H1 (cell line): ENCODE results near the gene SLC25A21. TPM values are rescaled to one million over a fixed set of nuclear protein-coding genes. Genes with fewer than 3 reads are reported as not detected.

Experiments used
- CTCF ChIA-PET: fragments of 300-600 bp; sonication (Branson Sonifier 250); formaldehyde crosslinking; loops from one replicate; lab custom pipeline; 2021; ENCODE audit not compliant: partially characterized antibody; lab: Charles Lee
- POLR2A ChIA-PET: fragments of 300-600 bp; sonication (Branson Sonifier 250); formaldehyde crosslinking; loops from one replicate; lab custom pipeline; 2021; ENCODE audit warnings: inconsistent platforms; ENCODE audit not compliant: partially characterized antibody; lab: Charles Lee
- DNase-seq, 2 experiments: peaks; one replicate each; pipeline versions ENCODE4 v3.0.0 to v3.0.0-alpha.2; 2010 to 2022; ENCODE audit warnings: low spot score in 2 of 2, low read depth in 1 of 2, mixed read lengths in 1 of 2
- FAIRE-seq: peaks from 2 replicates; lab custom pipeline; 2011; peaks lifted over from hg19 to GRCh38; lab: Jason Lieb, UNC
- H2AFZ ChIP-seq: 2 replicates; pipeline ENCODE4 v1.8.1; 2012; ENCODE audit warnings: low read length, inconsistent platforms
- H2AK5ac ChIP-seq: 2 replicates; pipeline ENCODE4 v1.6.1; 2013; ENCODE audit warnings: low read depth, low read length
- H2BK120ac ChIP-seq: replicated peaks from 2 replicates; pipeline ENCODE3; 2013; ENCODE audit warnings: low read depth, low read length, inconsistent platforms
- H2BK12ac ChIP-seq: 2 replicates; pipeline ENCODE4 v1.6.1; 2013; ENCODE audit warnings: low read depth, low read length
- H2BK15ac ChIP-seq: 2 replicates; pipeline ENCODE4 v1.6.1; 2013; ENCODE audit warnings: low read length
- H2BK20ac ChIP-seq: 2 replicates; pipeline ENCODE4 v1.6.1; 2013; ENCODE audit warnings: low read length
- H2BK5ac ChIP-seq: 2 replicates; pipeline ENCODE4 v1.6.1; 2013; ENCODE audit warnings: low read depth, low read length
- H3K14ac ChIP-seq: 2 replicates; pipeline ENCODE4 v1.6.1; 2013; ENCODE audit warnings: inconsistent platforms; ENCODE audit not compliant: insufficient read length
- H3K18ac ChIP-seq: 2 replicates; pipeline ENCODE4 v1.6.1; 2013; ENCODE audit warnings: low read length; ENCODE audit errors: extremely low read depth
- H3K23ac ChIP-seq: 2 replicates; pipeline ENCODE4 v1.6.1; 2013; ENCODE audit warnings: inconsistent platforms; ENCODE audit not compliant: insufficient read length
- H3K23me2 ChIP-seq: 2 replicates; pipeline ENCODE4 v1.6.1; 2013; ENCODE audit warnings: low read depth, low read length
- H3K27ac ChIP-seq: 2 replicates; pipeline ENCODE4 v1.6.1; 2011; ENCODE audit warnings: low read depth, low read length, inconsistent platforms
- H3K27me3 ChIP-seq, 4 experiments: replicated peaks in 1 of 4; 1 replicate in 1 of 4; 2 replicates in 3 of 4; pipeline versions ENCODE4 v1.6.1 to v1.8.1; 2011 to 2013; ENCODE audit warnings: low read length in 3 of 4, mild to moderate bottlenecking in 3 of 4, inconsistent platforms in 2 of 4, mixed read lengths in 2 of 4, moderate library complexity in 1 of 4; ENCODE audit not compliant: control insufficient read depth in 3 of 4, insufficient read depth in 3 of 4; ENCODE audit errors: extremely low read depth in 1 of 4
- H3K36me3 ChIP-seq, 4 experiments: 2 replicates each; pipeline versions ENCODE4 v1.6.1 to v1.8.1; 2011 to 2013; ENCODE audit warnings: mild to moderate bottlenecking in 4 of 4, low read length in 3 of 4, moderate library complexity in 2 of 4, control low read depth in 1 of 4, inconsistent platforms in 1 of 4; ENCODE audit not compliant: insufficient read depth in 4 of 4, control insufficient read depth in 2 of 4
- H3K4ac ChIP-seq: replicated peaks from 2 replicates; pipeline ENCODE3; 2013; ENCODE audit warnings: low read length, low read depth, mixed read lengths, inconsistent platforms; ENCODE audit not compliant: insufficient read length
- H3K4me1 ChIP-seq, 4 experiments: replicated peaks in 1 of 4; 1 replicate in 1 of 4; 2 replicates in 3 of 4; pipeline versions ENCODE4 v1.6.1 to v1.8.1; 2011 to 2013; ENCODE audit warnings: low read length in 3 of 4, inconsistent platforms in 2 of 4, mixed read lengths in 1 of 4; ENCODE audit not compliant: insufficient read depth in 4 of 4, control insufficient read depth in 3 of 4
- H3K4me2 ChIP-seq, 2 experiments: 2 replicates each; pipeline versions ENCODE4 v1.6.1 to v1.8.1; 2011 to 2013; ENCODE audit warnings: low read depth in 2 of 2, low read length in 2 of 2, control low read depth in 1 of 2, inconsistent platforms in 1 of 2, mild to moderate bottlenecking in 1 of 2; ENCODE audit not compliant: insufficient read depth in 1 of 2
- H3K4me3 ChIP-seq, 4 experiments: fragments of 200-600, 300-600 bp in 1 of 4; sonication (generic), shearing (Covaris generic), sonication (Bioruptor Twin) in 1 of 4; 2 replicates each; pipeline versions ENCODE4 v1.5.1 to v1.8.1; 2011 to 2016; ENCODE audit warnings: low read length in 4 of 4, low read depth in 3 of 4, control low read depth in 2 of 4, inconsistent platforms in 2 of 4, mild to moderate bottlenecking in 2 of 4, mixed read lengths in 1 of 4, moderate library complexity in 1 of 4; ENCODE audit not compliant: insufficient read depth in 2 of 4; ENCODE audit errors: extremely low read depth in 1 of 4
- H3K56ac ChIP-seq: replicated peaks from 2 replicates; pipeline ENCODE3; 2013; ENCODE audit warnings: low read depth, mild to moderate bottlenecking, mixed read lengths, low read length, inconsistent platforms; ENCODE audit not compliant: insufficient read length
- H3K79me1 ChIP-seq: 2 replicates; pipeline ENCODE4 v1.6.1; 2013; ENCODE audit warnings: low read depth, low read length, control low read depth
- H3K79me2 ChIP-seq, 2 experiments: 2 replicates each; pipeline versions ENCODE4 v1.6.1 to v1.8.1; 2012 to 2013; ENCODE audit warnings: low read length in 2 of 2, mild to moderate bottlenecking in 2 of 2, inconsistent platforms in 1 of 2; ENCODE audit not compliant: insufficient read depth in 2 of 2, control insufficient read depth in 1 of 2
- H3K9ac ChIP-seq, 4 experiments: replicated peaks in 1 of 4; 1 replicate in 1 of 4; 2 replicates in 3 of 4; pipeline versions ENCODE4 v1.6.1 to v1.8.1; 2011 to 2013; ENCODE audit warnings: low read depth in 3 of 4, low read length in 3 of 4, control low read depth in 2 of 4, mild to moderate bottlenecking in 2 of 4, moderate library complexity in 2 of 4, inconsistent platforms in 1 of 4; ENCODE audit errors: extremely low read depth in 1 of 4
- H3K9me3 ChIP-seq, 2 experiments: 2 replicates each; pipeline versions ENCODE4 v1.6.1 to v1.8.1; 2012 to 2013; ENCODE audit warnings: mild to moderate bottlenecking in 2 of 2, moderate library complexity in 2 of 2, control low read depth in 1 of 2, inconsistent platforms in 1 of 2, low read depth in 1 of 2, low read length in 1 of 2, mixed read lengths in 1 of 2; ENCODE audit not compliant: insufficient read depth in 2 of 2
- H4K20me1 ChIP-seq, 2 experiments: replicated peaks in 1 of 2; 2 replicates each; pipeline versions ENCODE3 to v1.8.1; 2011 to 2013; ENCODE audit warnings: inconsistent platforms in 2 of 2, low read length in 2 of 2, mild to moderate bottlenecking in 1 of 2; ENCODE audit not compliant: insufficient read depth in 2 of 2, control insufficient read depth in 1 of 2
- H4K5ac ChIP-seq: 2 replicates; pipeline ENCODE4 v1.6.1; 2013; ENCODE audit warnings: low read length, low read depth, mixed read lengths, inconsistent platforms; ENCODE audit not compliant: insufficient read length
- H4K8ac ChIP-seq: 2 replicates; pipeline ENCODE4 v1.8.0; 2013; ENCODE audit warnings: mild to moderate bottlenecking, moderate library complexity, low read length, inconsistent platforms; ENCODE audit not compliant: insufficient read depth; ENCODE audit errors: extremely low read depth
- H4K91ac ChIP-seq: replicated peaks from 2 replicates; pipeline ENCODE3; 2013; ENCODE audit warnings: low read length, mixed read lengths, inconsistent platforms; ENCODE audit not compliant: insufficient read length
- ATF3 ChIP-seq: IDR thresholded peaks from 2 replicates; pipeline ENCODE4 v1.6.1; 2011; ENCODE audit warnings: low read depth, mild to moderate bottlenecking, low read length; ENCODE audit not compliant: insufficient read depth
- BACH1 ChIP-seq: IDR thresholded peaks from 2 replicates; pipeline ENCODE4 v1.6.1; 2012; ENCODE audit warnings: low read length, improper control_type of control experiment
- CHD1 ChIP-seq: IDR thresholded peaks from 2 replicates; pipeline ENCODE4 v1.6.1; 2012; ENCODE audit warnings: low read depth, low read length, improper control_type of control experiment
- EGR1 ChIP-seq: IDR thresholded peaks from 2 replicates; pipeline ENCODE4 v1.6.1; 2011; ENCODE audit warnings: low read depth, low read length, borderline replicate concordance
- NRF1 ChIP-seq: IDR thresholded peaks from 2 replicates; pipeline ENCODE4 v1.6.1; 2011; ENCODE audit warnings: mild to moderate bottlenecking, low read depth, low read length, improper control_type of control experiment
- PHF8 ChIP-seq: fragments of 200-600 bp; sonication (generic); conservative IDR thresholded peaks from 2 replicates; pipeline ENCODE4 v1.7.1; 2012; ENCODE audit warnings: low read depth, mild to moderate bottlenecking, inconsistent platforms, low read length, moderate library complexity
- RXRA ChIP-seq: IDR thresholded peaks from 2 replicates; pipeline ENCODE4 v1.6.1; 2011; ENCODE audit warnings: low read depth, mild to moderate bottlenecking, low read length, moderate library complexity; ENCODE audit not compliant: insufficient read depth
- SP2 ChIP-seq: IDR thresholded peaks from 2 replicates; pipeline ENCODE4 v1.6.1; 2012; ENCODE audit warnings: mild to moderate bottlenecking, low read length, inconsistent platforms
- WGBS, 2 experiments: shearing (Covaris generic) in 1 of 2; methylation state at CpG; one replicate each; pipeline versions ENCODE4 v1.1.6 to v1.1.7; 2013 to 2015; ENCODE audit warnings: low lambda C conversion rate in 2 of 2, mixed read lengths in 2 of 2, inconsistent platforms in 1 of 2, low coverage in 1 of 2, missing lambda C conversion rate in 1 of 2; ENCODE audit not compliant: insufficient replicate concordance in 2 of 2, insufficient coverage in 1 of 2, insufficient read length in 1 of 2; ENCODE audit errors: extremely low coverage in 1 of 2, missing lambda C conversion rate in 1 of 2; 5-methylcytosine and 5-hydroxymethylcytosine counted together
- polyA plus RNA-seq, 7 experiments: library from polyadenylated mRNA; depleted of rRNA in 3 of 7; stranded (reverse) in 5 of 7; unstranded in 2 of 7; fragments of >200 nt in 5 of 7; fragments of 200-250 nt in 2 of 7; gene quantifications; 1 replicate in 5 of 7; 2 replicates in 1 of 7; 4 replicates in 1 of 7; pipeline versions ENCODE4 v1.2.1 to v1.2.3, GENCODE V29; 2011 to 2013; ENCODE audit warnings: missing spikeins in 2 of 7, mixed read lengths in 2 of 7
- total RNA-seq: library from RNA; stranded (reverse); fragmentation: NEBNext Ultra II Directional; extraction: Animal tissue kit (Norgen Biotek cat#: 25700); gene quantifications from 2 replicates; pipeline ENCODE4 v1.2.1, GENCODE V29; 2021
- TF ChIP-seq, protein P1 (sequence below), 3 experiments: IDR thresholded peaks; 1 replicate in 2 of 3; 2 replicates in 1 of 3; pipeline versions ENCODE4 v1.5.1 to v1.6.1; 2011; ENCODE audit warnings: low read length in 3 of 3, mild to moderate bottlenecking in 3 of 3, inconsistent platforms in 2 of 3, low read depth in 1 of 3, moderate library complexity in 1 of 3; ENCODE audit not compliant: insufficient read depth in 1 of 3; ENCODE audit errors: control extremely low read depth in 1 of 3

SLC25A21 gene
- total and polyA plus RNA-seq, 2 of the 8 experiments (the other 6 are each of a cell fraction or from before 2014, with no cell fraction given), result 6.9 to 15.7 TPM

DNA sequence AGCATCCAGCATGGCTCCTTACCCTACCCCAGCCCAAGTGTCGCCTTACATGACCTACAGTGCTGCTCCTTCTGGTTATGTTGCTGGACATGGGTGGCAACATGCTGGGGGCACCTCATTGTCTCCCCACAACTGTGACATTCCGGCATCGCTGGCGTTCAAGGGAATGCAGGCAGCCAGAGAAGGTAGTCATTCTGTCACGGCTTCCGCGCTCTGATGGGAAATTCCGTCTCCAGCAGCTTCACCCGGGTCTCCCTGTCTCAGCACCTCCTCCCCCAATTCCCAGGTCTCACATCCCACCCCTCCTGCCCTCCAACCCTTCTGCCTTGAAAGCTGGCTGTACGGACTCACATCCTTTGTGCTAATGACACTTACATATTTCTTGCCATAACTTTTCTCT, 496.2 kb downstream of the SLC25A21 start:
- H3K23me2 ChIP-seq, result no peaks in the 10 kb centered on the region
- POLR2A ChIA-PET, result no interaction called here
- no peak overlapping the region for H3K9ac ChIP-seq
- H3K79me2 ChIP-seq, result no peaks in the 10 kb centered on the region
- peak overlapping the region; percentile 48 to 65 for H3K4me2 ChIP-seq
- FAIRE-seq (peak; percentile 58), DNase-seq (peak in 1 of 2 experiments; percentile 59)
- H4K8ac ChIP-seq, result no peak overlapping the region
- H3K14ac ChIP-seq, result no peak overlapping the region
- CTCF ChIA-PET, result interaction anchor here (0.6 to 1.4 kb wide), 5 partner anchors 9 to 127 kb away, joined by 3 to 7 read pairs (median 3); no protein-coding TSS in a partner anchor
- H3K4me1 ChIP-seq, result peaks cover 0 to 7% (median 4%) of the 10 kb centered on the region in 4 experiments; a peak in 6 of 7 replicates
- H4K5ac ChIP-seq, result no peak overlapping the region
- no peak overlapping the region for H2BK20ac ChIP-seq
- no peak overlapping the region for H2AK5ac ChIP-seq
- no peaks in the 10 kb centered on the region for H3K79me1 ChIP-seq
- no peak overlapping the region for H2BK15ac ChIP-seq
- H2BK5ac ChIP-seq, result 0 out of 2 replicates have a peak overlapping the region, but pooled peaks have one; percentile 11
- no peaks in the 10 kb centered on the region for H3K9me3 ChIP-seq
- H3K4ac ChIP-seq, result no peak overlapping the region
- no peaks in the 10 kb centered on the region for H4K20me1 ChIP-seq
- no peak overlapping the region for H3K27ac ChIP-seq
- H2BK120ac ChIP-seq, result no peak overlapping the region
- no peak overlapping the region for H3K18ac ChIP-seq
- H3K4me3 ChIP-seq, result peak overlapping the region in 1 of 4 experiments; percentile 34; a peak in 3 of 8 replicates
- no peaks in the 10 kb centered on the region for H3K36me3 ChIP-seq
- H3K23ac ChIP-seq, result no peak overlapping the region
- no peak overlapping the region for H2AFZ ChIP-seq
- 0 out of 2 replicates have a peak overlapping the region, but pooled peaks have one; percentile 40 for H2BK12ac ChIP-seq
- H3K27me3 ChIP-seq, result no peaks in the 10 kb centered on the region; a peak in 1 of 7 replicates
- H3K56ac ChIP-seq, result no peak overlapping the region
- 13% methylated on average over 10 of the region's 10 CpGs; no CpG with 5 or more reads in 1 of the 2 experiments for WGBS, 2 experiments
- H4K91ac ChIP-seq, result no peak overlapping the region
- TF ChIP-seq EGR1 (no peak), NRF1 (no peak), SP2 (no peak), PHF8 (no peak), RXRA (no peak), BACH1 (no peak), ATF3 (no peak), CHD1 (no peak)
- TF ChIP-seq, protein P1, sequence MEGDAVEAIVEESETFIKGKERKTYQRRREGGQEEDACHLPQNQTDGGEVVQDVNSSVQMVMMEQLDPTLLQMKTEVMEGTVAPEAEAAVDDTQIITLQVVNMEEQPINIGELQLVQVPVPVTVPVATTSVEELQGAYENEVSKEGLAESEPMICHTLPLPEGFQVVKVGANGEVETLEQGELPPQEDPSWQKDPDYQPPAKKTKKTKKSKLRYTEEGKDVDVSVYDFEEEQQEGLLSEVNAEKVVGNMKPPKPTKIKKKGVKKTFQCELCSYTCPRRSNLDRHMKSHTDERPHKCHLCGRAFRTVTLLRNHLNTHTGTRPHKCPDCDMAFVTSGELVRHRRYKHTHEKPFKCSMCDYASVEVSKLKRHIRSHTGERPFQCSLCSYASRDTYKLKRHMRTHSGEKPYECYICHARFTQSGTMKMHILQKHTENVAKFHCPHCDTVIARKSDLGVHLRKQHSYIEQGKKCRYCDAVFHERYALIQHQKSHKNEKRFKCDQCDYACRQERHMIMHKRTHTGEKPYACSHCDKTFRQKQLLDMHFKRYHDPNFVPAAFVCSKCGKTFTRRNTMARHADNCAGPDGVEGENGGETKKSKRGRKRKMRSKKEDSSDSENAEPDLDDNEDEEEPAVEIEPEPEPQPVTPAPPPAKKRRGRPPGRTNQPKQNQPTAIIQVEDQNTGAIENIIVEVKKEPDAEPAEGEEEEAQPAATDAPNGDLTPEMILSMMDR (IDR thresholded peaks at IDR 0.05; ENCODE audit: control extremely low read depth in 1 of 3, insufficient read depth in 1 of 3, low read depth in 1 of 3, low read length in 3 of 3), result no peak
